Stimulated activated CD4-positive, alpha-beta T cell treated with anti-CD3 and anti-CD28 coated beads, TNF-alpha, amount 100 ng/mL, for 4 hours (primary cell): ENCODE results near the gene KLK8.
"Not testable (repeated sequence)": the region's sequence is repeated elsewhere in the genome, so short reads cannot be mapped to it uniquely, and the experiment has no call there.

ENCODE experiments used
- DNase-seq, 3 experiments: peaks; one replicate each; pipeline ENCODE4 v3.0.0-alpha.2; 2020; ENCODE audit warnings: low read depth in 3 of 3

Gene KLK8

GRCh38 chr19:50982186-50982585 lies 19.2 kb downstream of the KLK8 start:
- no peak for DNase-seq

GRCh38 chr19:50981587-50982146 lies 19.7 kb downstream of the KLK8 start:
- DNase-seq = no peak

- DNase-seq = no peak
Measured at GRCh38 chr19:50980208-50980607, 21.2 kb downstream of the KLK8 start.

GRCh38 chr19:50979758-50980157 lies 21.6 kb downstream of the KLK8 start:
- no peak for DNase-seq

GRCh38 chr19:50978772-50979390 lies 22.5 kb downstream of the KLK8 start:
- DNase-seq = no peak

- no peak for DNase-seq
Measured at GRCh38 chr19:50977626-50978025, 23.8 kb downstream of the KLK8 start.

GRCh38 chr19:50975766-50976165 lies 25.6 kb downstream of the KLK8 start:
- no peak for DNase-seq

GRCh38 chr19:50974702-50975556 lies 26.5 kb downstream of the KLK8 start:
- DNase-seq = no peak

GRCh38 chr19:50972795-50973376 lies 28.5 kb downstream of the KLK8 start:
- DNase-seq = no peak

- DNase-seq = not testable (repeated sequence)
Measured at GRCh38 chr19:50969810-50970209, 31.6 kb downstream of the KLK8 start.

- DNase-seq = no peak
Measured at GRCh38 chr19:50969413-50969760, 32.0 kb downstream of the KLK8 start, which contains the start of gene KLK6. Gene KLK6 (minus strand): TSS chr19:50969591. CDS start chr19:50968104, 1,487 bp downstream.

GRCh38 chr19:50968716-50969412 lies 32.5 kb downstream of the KLK8 start:
- DNase-seq = no peak

- no peak for DNase-seq
Measured at GRCh38 chr19:50967929-50968715, 33.3 kb downstream of the KLK8 start.

- no peak for DNase-seq
Measured at GRCh38 chr19:50964266-50964665, 37.1 kb downstream of the KLK8 start.

- no peak for DNase-seq
Measured at GRCh38 chr19:50963381-50963780, 38.0 kb downstream of the KLK8 start.

GRCh38 chr19:50962245-50962644 lies 39.2 kb downstream of the KLK8 start:
- DNase-seq = no peak

- no peak for DNase-seq
Measured at GRCh38 chr19:50959731-50960500, 41.5 kb downstream of the KLK8 start.

GRCh38 chr19:50957587-50957986 lies 43.8 kb downstream of the KLK8 start:
- DNase-seq = no peak

GRCh38 chr19:50952910-50953309 lies 48.5 kb downstream of the KLK8 start, which contains the start of gene KLK5:
Gene KLK5 (minus strand): TSS chr19:50953038. CDS start chr19:50952657, 381 bp downstream.
- no peak for DNase-seq

GRCh38 chr19:50949861-50950260 lies 51.5 kb downstream of the KLK8 start:
- DNase-seq = no peak
